Measurements from ENCODE around the gene POLD2. TPM values are rescaled to one million over a fixed set of nuclear protein-coding genes. Genes with fewer than 3 reads are reported as not detected.

The POLD2 gene
- total and polyA plus RNA-seq, 2 donors, result 37.5 to 73.5 TPM

GRCh38 chr7:44157116-44158080 lies 34.0 kb upstream of the POLD2 start:
- no peaks in the 10 kb centered on the region for H3K36me3 ChIP-seq (ENCODE audit: insufficient read depth)
- no peak overlapping the region for H3K4me3 ChIP-seq (ENCODE audit: low read depth, low read length)
- no peak overlapping the region for H3K27ac ChIP-seq (ENCODE audit: low read depth)
- H3K4me1 ChIP-seq (ENCODE audit: insufficient read depth), result no peaks in the 10 kb centered on the region
- no peak for DNase-seq (ENCODE audit: extremely low spot score)
- 81% methylated on average over 15 of the region's 15 CpGs for WGBS

- no peak overlapping the region for H3K27ac ChIP-seq (ENCODE audit: low read depth)
- 86% methylated on average over 4 of the region's 4 CpGs for WGBS
- H3K36me3 ChIP-seq (ENCODE audit: insufficient read depth), result no peaks in the 10 kb centered on the region
- H3K4me3 ChIP-seq (ENCODE audit: low read depth, low read length), result no peak overlapping the region
- DNase-seq (ENCODE audit: extremely low spot score), result no peak
- H3K4me1 ChIP-seq (ENCODE audit: insufficient read depth), result no peaks in the 10 kb centered on the region
Measured at GRCh38 chr7:44156453-44157010, 33.2 kb upstream of the POLD2 start.

- H3K27ac ChIP-seq (ENCODE audit: low read depth), result no peak overlapping the region
- no peaks in the 10 kb centered on the region for H3K4me1 ChIP-seq (ENCODE audit: insufficient read depth)
- no peaks in the 10 kb centered on the region for H3K36me3 ChIP-seq (ENCODE audit: insufficient read depth)
- no peak for DNase-seq (ENCODE audit: extremely low spot score)
- no peak overlapping the region for H3K4me3 ChIP-seq (ENCODE audit: low read depth, low read length)
- WGBS, result 79% methylated on average over 8 of the region's 8 CpGs
Measured at GRCh38 chr7:44155191-44156185, 32.1 kb upstream of the POLD2 start.

GRCh38 chr7:44154703-44155102 lies 31.4 kb upstream of the POLD2 start:
- WGBS, result 59% methylated on average over 3 of the region's 3 CpGs
- no peak overlapping the region for H3K27ac ChIP-seq (ENCODE audit: low read depth)

DNA sequence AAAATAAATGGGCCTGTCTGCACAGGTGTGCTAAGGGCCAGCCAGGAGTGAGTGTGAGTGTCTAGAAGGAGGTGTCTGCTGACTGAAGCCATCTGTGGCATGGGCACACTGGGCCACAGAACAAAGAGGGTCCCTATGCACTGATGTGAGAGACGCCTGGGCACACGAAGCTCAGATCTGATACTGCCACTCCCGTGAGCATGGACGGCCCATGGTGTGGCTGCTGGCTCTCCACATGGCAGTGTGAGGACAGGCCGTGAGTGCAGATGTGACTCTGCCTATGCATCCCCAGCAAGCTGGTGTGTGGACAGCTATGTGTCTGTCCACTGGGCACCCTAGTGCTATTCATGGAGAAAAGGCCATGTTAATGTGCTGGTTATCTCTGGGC lies 30.6 kb upstream of the POLD2 start:
- H3K4me1 ChIP-seq (ENCODE audit: insufficient read depth), result no peaks in the 10 kb centered on the region
- 87% methylated on average over 5 of the region's 5 CpGs for whole genome bisulfite sequencing
- H3K27ac ChIP-seq (ENCODE audit: low read depth), result no peak overlapping the region
- H3K36me3 ChIP-seq (ENCODE audit: insufficient read depth), result no peaks in the 10 kb centered on the region
- DNase-seq (ENCODE audit: extremely low spot score), result no peak
- H3K4me3 ChIP-seq (ENCODE audit: low read depth, low read length), result no peak overlapping the region

More at GRCh38 chr7:44154703-44155102, 31.4 kb upstream of the POLD2 start:
- Histone ChIP-seq H3K4me3 (ENCODE audit: low read depth, low read length) (no peak overlapping the region), H3K36me3 (ENCODE audit: insufficient read depth) (no peaks in the 10 kb centered on the region), H3K4me1 (ENCODE audit: insufficient read depth) (no peaks in the 10 kb centered on the region)
- no peak for DNase-seq (ENCODE audit: extremely low spot score)

DNA sequence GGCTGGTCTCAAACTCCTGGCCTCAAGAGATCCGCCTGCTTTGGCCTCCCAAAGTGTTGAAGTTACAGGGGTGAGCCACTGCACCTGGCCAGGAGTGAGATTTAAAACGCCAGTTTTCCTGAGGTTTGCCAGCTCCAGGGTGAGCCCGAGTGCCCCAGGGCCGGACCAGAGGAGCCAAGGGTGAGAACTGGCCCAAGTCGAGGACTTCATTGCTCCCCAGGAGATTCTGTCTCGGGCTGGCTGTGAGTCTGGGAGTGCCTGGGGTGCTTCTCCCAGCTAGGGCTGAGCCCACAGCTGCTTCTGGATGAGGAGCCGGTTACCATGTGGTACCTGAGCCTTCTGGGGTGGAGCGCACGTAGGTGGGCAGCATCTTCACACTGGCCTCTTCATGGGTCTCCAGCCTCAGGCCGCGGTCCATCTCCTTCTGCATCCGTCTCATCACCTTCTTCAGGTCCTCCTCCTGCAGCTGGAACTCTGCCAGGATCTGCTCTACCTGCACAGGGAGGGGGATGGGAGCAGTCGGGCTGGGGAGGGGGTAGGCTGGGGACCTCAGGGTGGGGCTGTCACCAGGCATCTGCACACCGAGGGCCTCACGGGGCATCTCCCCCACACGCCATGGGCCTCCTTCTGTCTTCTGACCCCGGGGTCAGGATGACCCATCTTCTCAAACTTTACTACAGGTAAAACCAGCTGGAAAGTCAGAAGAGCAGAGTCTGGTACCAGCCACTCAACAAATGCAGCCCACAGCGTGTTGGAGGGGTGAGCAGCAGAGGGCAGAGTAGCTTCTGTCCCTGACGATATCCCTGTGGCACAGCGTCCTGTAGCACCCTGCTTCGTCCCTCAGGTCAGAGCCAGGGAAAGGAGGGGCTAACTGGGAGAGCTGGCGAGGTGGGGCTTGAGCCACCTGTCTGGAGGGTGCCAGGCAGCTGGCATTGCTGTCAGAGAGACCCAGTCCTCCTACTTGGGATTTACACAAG lies 29.9 kb upstream of the POLD2 start:
- 83% methylated on average over 22 of the region's 22 CpGs for WGBS
- no peak overlapping the region for H3K4me3 ChIP-seq (ENCODE audit: low read depth, low read length)
- H3K36me3 ChIP-seq (ENCODE audit: insufficient read depth), result no peaks in the 10 kb centered on the region
- H3K4me1 ChIP-seq (ENCODE audit: insufficient read depth), result no peaks in the 10 kb centered on the region
- no peak overlapping the region for H3K27ac ChIP-seq (ENCODE audit: low read depth)
- DNase-seq (ENCODE audit: extremely low spot score), result no peak

GRCh38 chr7:44151956-44152355 lies 28.6 kb upstream of the POLD2 start:
- no peak for DNase-seq (ENCODE audit: extremely low spot score)
- Histone ChIP-seq H3K4me1 (ENCODE audit: insufficient read depth) (no peaks in the 10 kb centered on the region), H3K4me3 (ENCODE audit: low read depth, low read length) (no peak overlapping the region), H3K27ac (ENCODE audit: low read depth) (no peak overlapping the region), H3K36me3 (ENCODE audit: insufficient read depth) (no peaks in the 10 kb centered on the region)
- 95% methylated on average over 9 of the region's 9 CpGs for WGBS

DNA sequence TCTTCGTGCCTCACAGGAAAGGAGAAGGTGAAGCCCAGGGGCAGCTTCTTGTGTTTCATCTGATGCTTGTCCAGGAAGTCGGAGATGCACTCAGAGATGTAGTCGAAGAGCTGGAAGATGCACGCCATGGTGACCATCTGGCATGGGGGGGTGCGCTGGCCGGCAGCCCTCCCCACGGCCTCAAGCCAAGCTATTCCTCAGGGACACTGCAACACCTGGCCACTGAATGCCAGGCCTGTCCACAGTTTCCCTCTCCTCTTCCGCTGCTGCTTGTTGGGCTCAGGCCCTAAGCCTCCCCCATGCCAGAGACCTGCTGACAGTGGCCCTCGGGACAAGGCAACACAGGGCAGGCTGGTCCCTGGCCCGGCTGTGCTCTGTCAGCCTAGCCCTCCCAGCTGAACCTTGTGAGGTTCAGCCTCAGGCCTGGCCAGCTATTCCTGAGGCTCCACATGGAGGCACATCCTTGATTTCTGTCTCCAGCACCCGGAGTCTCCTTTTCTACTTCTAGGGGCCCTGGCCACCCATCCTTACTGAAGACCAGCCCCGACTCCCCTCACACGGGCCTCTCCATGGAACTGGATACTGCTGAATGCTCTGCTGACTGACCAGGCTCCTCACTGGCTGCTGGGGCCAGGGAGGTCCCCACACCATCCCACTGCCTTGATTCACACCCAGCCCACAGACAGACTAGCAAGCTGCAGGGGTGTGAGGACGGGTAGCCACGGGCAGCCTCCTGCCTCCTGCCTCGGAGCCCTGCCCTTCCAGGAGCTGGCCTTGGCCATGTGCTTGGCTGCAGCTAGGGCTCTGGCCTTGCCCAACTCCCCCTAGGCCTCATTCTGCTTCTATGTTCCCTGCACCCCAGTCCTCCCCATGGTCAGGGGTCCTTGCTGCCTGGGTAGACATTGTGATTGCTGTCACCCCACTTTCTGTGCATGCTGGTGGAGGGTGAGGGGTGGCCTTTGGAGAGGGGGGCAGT lies 27.9 kb upstream of the POLD2 start:
- DNase-seq (ENCODE audit: extremely low spot score), result no peak
- Histone ChIP-seq H3K4me3 (ENCODE audit: low read depth, low read length) (no peak overlapping the region), H3K36me3 (ENCODE audit: insufficient read depth) (no peaks in the 10 kb centered on the region), H3K4me1 (ENCODE audit: insufficient read depth) (no peaks in the 10 kb centered on the region), H3K27ac (ENCODE audit: low read depth) (no peak overlapping the region)
- 87% methylated on average over 16 of the region's 16 CpGs for WGBS

- Histone ChIP-seq H3K4me1 (ENCODE audit: insufficient read depth) (no peaks in the 10 kb centered on the region), H3K36me3 (ENCODE audit: insufficient read depth) (no peaks in the 10 kb centered on the region), H3K4me3 (ENCODE audit: low read depth, low read length) (no peak overlapping the region), H3K27ac (ENCODE audit: low read depth) (no peak overlapping the region)
- 62% methylated on average over 5 of the region's 5 CpGs for WGBS
- no peak for DNase-seq (ENCODE audit: extremely low spot score)
Measured at GRCh38 chr7:44150466-44150832, 27.1 kb upstream of the POLD2 start.

DNA sequence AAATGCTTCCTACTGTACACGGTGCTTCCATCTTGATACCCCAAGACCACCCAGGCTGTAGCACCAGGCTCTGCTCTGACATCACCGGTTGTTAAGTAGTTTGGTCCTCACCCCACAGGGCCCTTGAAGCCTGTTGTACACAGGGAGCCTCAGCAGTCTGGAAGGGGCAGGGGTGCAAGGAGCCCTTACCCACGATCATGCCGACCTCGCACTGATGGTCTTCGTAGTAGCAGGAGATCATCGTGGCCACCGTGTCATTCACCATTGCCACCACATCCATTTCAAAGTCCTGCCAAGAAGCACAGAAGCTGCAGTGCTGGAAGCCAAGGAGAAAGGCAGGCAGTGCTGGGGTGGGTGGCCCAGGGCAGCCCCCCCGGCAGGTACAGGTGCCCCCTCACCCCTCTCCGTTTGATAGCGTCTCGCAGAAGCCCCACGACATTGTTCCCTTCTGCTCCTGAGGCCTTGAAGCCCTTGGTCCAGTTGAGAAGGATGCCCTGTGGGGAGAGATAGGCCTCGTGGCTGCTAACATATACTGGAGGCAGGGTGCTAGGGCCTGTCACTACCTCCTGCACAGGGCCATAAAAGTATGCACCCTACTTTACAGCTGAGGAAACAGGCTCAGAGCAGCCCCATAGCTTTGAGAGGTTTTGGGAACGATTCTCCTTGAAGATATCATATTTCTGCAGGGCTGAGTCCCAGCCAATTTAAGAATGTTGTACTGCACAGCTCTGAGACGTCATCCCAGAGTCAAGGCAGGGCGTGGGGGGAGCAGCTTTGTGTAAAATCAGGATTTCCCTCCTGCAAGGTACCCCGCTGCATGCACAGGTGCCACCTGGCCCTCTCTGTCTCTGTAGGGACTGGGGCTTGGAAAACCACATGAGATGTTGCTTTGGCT lies 26.5 kb upstream of the POLD2 start:
- H3K4me3 ChIP-seq (ENCODE audit: low read depth, low read length), result no peak overlapping the region
- peak; percentile 36 for DNase-seq (ENCODE audit: extremely low spot score)
- H3K36me3 ChIP-seq (ENCODE audit: insufficient read depth), result no peaks in the 10 kb centered on the region
- no peak overlapping the region for H3K27ac ChIP-seq (ENCODE audit: low read depth)
- no peaks in the 10 kb centered on the region for H3K4me1 ChIP-seq (ENCODE audit: insufficient read depth)
- 76% methylated on average over 18 of the region's 18 CpGs for WGBS

- no peak for DNase-seq (ENCODE audit: extremely low spot score)
- WGBS, result 92% methylated on average over 9 of the region's 9 CpGs
- Histone ChIP-seq H3K4me1 (ENCODE audit: insufficient read depth) (no peaks in the 10 kb centered on the region), H3K36me3 (ENCODE audit: insufficient read depth) (no peaks in the 10 kb centered on the region), H3K4me3 (ENCODE audit: low read depth, low read length) (no peak overlapping the region), H3K27ac (ENCODE audit: low read depth) (no peak overlapping the region)
Measured at GRCh38 chr7:44148961-44149536, 25.7 kb upstream of the POLD2 start.
